ENCODE measurements around the gene DCUN1D1. TPM values are rescaled to one million over a fixed set of nuclear protein-coding genes. Genes with fewer than 3 reads are reported as not detected.

Gene DCUN1D1
- total RNA-seq, 1 donor from 2014 or later, result 31.2 TPM

DNA sequence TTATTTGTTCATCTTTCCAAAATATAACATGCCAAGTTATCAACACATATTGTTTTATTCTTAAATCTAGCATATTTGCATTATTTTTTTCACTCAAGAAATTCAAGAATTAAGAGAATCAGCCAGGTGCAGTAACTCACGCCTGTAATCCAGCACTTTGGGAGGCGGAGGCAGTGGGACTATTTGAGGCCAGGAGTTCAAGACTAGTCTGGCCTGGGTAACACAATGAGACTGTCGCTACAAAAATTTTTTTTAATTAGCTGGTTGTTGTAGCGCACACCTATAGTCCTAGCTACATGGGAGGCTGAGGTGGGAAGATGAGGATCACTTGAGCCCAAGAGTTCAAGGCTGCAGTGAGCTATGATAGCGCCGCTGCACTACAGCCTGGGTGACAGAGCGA, 10.5 kb downstream of the DCUN1D1 start:
- Mint-ChIP-seq H3K4me3 (ENCODE audit: unreplicated experiment) (no peak overlapping the region), H3K4me1 (ENCODE audit: low read depth, unreplicated experiment) (no peaks in the 10 kb centered on the region), H3K9me3 (ENCODE audit: unreplicated experiment) (no peaks in the 10 kb centered on the region), H3K27ac (ENCODE audit: unreplicated experiment) (no peak overlapping the region), H3K36me3 (ENCODE audit: unreplicated experiment) (no peaks in the 10 kb centered on the region), H3K27me3 (ENCODE audit: unreplicated experiment) (no peaks in the 10 kb centered on the region)
- no peak for DNase-seq
- TF ChIP-seq, protein P1, sequence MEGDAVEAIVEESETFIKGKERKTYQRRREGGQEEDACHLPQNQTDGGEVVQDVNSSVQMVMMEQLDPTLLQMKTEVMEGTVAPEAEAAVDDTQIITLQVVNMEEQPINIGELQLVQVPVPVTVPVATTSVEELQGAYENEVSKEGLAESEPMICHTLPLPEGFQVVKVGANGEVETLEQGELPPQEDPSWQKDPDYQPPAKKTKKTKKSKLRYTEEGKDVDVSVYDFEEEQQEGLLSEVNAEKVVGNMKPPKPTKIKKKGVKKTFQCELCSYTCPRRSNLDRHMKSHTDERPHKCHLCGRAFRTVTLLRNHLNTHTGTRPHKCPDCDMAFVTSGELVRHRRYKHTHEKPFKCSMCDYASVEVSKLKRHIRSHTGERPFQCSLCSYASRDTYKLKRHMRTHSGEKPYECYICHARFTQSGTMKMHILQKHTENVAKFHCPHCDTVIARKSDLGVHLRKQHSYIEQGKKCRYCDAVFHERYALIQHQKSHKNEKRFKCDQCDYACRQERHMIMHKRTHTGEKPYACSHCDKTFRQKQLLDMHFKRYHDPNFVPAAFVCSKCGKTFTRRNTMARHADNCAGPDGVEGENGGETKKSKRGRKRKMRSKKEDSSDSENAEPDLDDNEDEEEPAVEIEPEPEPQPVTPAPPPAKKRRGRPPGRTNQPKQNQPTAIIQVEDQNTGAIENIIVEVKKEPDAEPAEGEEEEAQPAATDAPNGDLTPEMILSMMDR (IDR thresholded peaks at IDR 0.05; ENCODE audit: partially characterized antibody, unreplicated experiment), result no peak

DNA sequence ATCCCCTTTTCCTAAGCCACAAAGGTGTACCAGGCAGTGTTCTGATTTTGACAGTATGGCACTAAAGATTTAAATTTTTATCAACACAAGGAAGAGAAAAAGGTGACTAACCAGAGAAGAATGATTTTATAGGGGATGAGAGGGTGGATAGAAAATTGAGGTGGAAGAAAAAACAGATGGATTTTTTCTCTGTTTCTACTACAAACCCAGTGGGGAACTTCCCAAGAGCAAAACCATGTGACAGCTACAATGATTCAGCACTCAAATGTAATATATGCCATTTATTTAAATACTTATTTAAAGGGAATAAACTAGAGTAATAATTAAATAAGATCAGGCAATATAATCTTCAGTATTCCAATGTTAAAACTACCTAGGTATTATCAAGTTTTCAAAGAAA, 11.1 kb downstream of the DCUN1D1 start:
- TF ChIP-seq, protein P1 (IDR thresholded peaks at IDR 0.05; ENCODE audit: partially characterized antibody, unreplicated experiment), result no peak
- H3K4me3 Mint-ChIP-seq (ENCODE audit: unreplicated experiment), result no peak overlapping the region
- H3K4me1 Mint-ChIP-seq (ENCODE audit: low read depth, unreplicated experiment), result no peaks in the 10 kb centered on the region
- no peak for DNase-seq
- H3K27me3 Mint-ChIP-seq (ENCODE audit: unreplicated experiment), result no peaks in the 10 kb centered on the region
- H3K27ac Mint-ChIP-seq (ENCODE audit: unreplicated experiment), result no peak overlapping the region
- H3K36me3 Mint-ChIP-seq (ENCODE audit: unreplicated experiment), result no peaks in the 10 kb centered on the region
- H3K9me3 Mint-ChIP-seq (ENCODE audit: unreplicated experiment), result no peaks in the 10 kb centered on the region

DNA sequence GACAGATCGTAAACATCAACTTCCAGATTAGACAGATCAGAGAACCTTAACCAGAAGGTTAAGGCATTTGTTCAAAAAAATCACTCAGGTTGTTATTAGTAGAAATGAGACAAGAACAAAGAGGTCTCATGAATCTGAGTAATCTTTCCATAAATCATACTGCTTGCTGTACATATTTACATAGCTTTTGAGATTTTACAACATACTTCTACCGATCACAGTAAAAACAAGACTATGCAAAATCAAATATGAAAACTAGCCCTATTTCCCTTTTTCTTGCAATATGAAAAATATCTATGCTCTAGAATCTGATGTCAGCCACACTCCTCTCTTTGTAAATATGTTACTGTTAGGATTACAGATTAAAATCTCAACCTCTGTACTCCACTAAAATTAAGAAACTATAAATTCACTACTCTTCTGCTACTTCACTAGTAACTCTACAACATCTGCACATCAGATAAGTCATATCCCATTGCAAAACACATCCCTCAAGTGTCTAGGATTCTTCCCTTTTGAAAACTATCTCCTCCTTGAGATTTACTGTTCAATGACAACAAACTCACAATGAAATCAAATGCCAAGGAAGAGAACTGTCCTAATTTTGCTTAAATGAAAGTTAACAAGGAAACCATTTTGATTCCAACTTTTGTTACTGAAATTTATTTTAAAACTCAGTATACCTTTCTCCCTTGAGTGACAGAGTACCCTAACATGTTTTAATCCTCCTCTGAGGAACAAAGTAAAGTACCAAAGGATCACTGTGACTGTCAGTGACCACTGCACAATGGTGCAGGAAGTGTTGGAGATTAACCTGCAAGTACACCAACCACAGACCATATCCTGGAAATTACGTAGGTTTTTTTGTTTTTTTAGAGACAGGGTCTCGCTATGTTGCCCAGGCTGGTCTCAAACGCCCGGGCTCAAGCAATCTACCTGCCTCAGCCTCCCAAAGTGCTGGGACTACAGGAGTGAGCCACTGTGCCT, 12.8 kb downstream of the DCUN1D1 start:
- no peaks in the 10 kb centered on the region for H3K4me1 Mint-ChIP-seq (ENCODE audit: low read depth, unreplicated experiment)
- no peaks in the 10 kb centered on the region for H3K9me3 Mint-ChIP-seq (ENCODE audit: unreplicated experiment)
- no peak for DNase-seq
- no peak overlapping the region for H3K27ac Mint-ChIP-seq (ENCODE audit: unreplicated experiment)
- H3K27me3 Mint-ChIP-seq (ENCODE audit: unreplicated experiment), result no peaks in the 10 kb centered on the region
- no peaks in the 10 kb centered on the region for H3K36me3 Mint-ChIP-seq (ENCODE audit: unreplicated experiment)
- H3K4me3 Mint-ChIP-seq (ENCODE audit: unreplicated experiment), result no peak overlapping the region
- TF ChIP-seq, protein P1 (IDR thresholded peaks at IDR 0.05; ENCODE audit: partially characterized antibody, unreplicated experiment), result no peak

DNA sequence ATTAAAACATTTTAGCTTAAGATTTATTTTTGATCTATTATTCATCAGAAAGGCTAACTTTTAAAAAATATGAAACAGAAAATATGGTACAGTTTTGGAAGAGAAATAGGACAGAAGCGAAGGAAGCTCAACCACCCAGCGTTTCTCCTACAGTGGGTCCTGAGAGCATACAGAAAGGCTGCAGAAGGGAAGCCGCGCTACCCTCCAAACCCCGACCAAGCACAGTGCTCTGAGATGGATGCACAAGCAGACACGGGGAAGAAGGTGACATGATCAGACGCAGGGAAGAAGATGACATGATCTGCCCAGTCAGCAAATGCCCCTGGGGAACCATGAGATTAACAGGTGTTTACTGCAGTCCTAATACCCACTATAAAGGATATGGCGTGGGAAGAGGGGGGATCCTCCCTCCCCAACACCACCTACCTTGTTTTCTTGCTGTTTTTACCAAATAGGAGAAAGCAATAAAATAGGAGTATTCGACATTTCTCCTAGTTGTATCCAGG, 14.4 kb downstream of the DCUN1D1 start:
- Mint-ChIP-seq H3K36me3 (ENCODE audit: unreplicated experiment) (no peaks in the 10 kb centered on the region), H3K4me3 (ENCODE audit: unreplicated experiment) (no peak overlapping the region), H3K27me3 (ENCODE audit: unreplicated experiment) (no peaks in the 10 kb centered on the region), H3K27ac (ENCODE audit: unreplicated experiment) (no peak overlapping the region), H3K4me1 (ENCODE audit: low read depth, unreplicated experiment) (no peaks in the 10 kb centered on the region), H3K9me3 (ENCODE audit: unreplicated experiment) (no peaks in the 10 kb centered on the region)
- TF ChIP-seq, protein P1 (IDR thresholded peaks at IDR 0.05; ENCODE audit: partially characterized antibody, unreplicated experiment), result no peak
- DNase-seq, result no peak

DNA sequence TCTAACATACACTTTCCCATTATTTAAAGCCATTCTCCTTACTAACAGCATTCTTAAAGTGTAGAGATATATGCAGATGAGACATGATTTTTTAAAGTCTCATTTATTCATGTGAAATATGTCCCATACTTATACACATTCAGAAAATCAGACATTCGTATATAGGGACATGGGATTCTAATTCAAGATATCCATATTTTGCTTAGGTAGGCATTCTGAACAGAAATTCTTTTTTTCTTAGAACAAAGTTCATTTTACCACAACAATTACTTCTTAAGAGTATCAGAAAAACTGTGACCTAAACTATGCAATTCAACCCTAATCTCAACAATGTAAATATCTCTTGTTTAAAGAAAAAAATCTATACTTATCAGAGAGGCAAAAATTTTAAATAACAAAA, 16.2 kb downstream of the DCUN1D1 start:
- no peak overlapping the region for H3K4me3 Mint-ChIP-seq (ENCODE audit: unreplicated experiment)
- H3K27ac Mint-ChIP-seq (ENCODE audit: unreplicated experiment), result no peak overlapping the region
- peaks cover 4% of the 10 kb centered on the region for H3K4me1 Mint-ChIP-seq (ENCODE audit: low read depth, unreplicated experiment)
- DNase-seq, result no peak
- H3K27me3 Mint-ChIP-seq (ENCODE audit: unreplicated experiment), result no peaks in the 10 kb centered on the region
- TF ChIP-seq, protein P1 (IDR thresholded peaks at IDR 0.05; ENCODE audit: partially characterized antibody, unreplicated experiment), result no peak
- no peaks in the 10 kb centered on the region for H3K36me3 Mint-ChIP-seq (ENCODE audit: unreplicated experiment)
- no peaks in the 10 kb centered on the region for H3K9me3 Mint-ChIP-seq (ENCODE audit: unreplicated experiment)

Measured in glutamatergic neuron (in vitro differentiated cells).